Stimulated activated naive B cell treated with anti-CD40 and anti-IgM and Interleukin-4, amounts not matched to agents 10 μg/mL and 1 μg/mL and 100 μg/mL, for 72 hours (primary cell): ENCODE measurements around the gene MICB.

Experiments
- ATAC-seq, 2 donors: fragments of 150-1000 bp; cut with Tn5 transposase; replicated peaks; 2 replicates each; pipeline ENCODE4 v1.10.0; 2021; ENCODE audit warnings: moderate library complexity in 1 of 2
- DNase-seq: peaks from one replicate; pipeline ENCODE4 v3.0.0; 2021
- H3K27ac Mint-ChIP-seq: one replicate; pipeline ENCODE4 v1.8.0; 2022; ENCODE audit warnings: mild to moderate bottlenecking, mixed read lengths
- H3K27me3 Mint-ChIP-seq, 2 donors: one replicate each; pipeline ENCODE4 v1.8.0; 2022; ENCODE audit warnings: mixed read lengths in 2 of 2
- H3K36me3 Mint-ChIP-seq, 2 donors: one replicate each; pipeline ENCODE4 v1.8.0; 2022; ENCODE audit warnings: mixed read lengths in 2 of 2, mild to moderate bottlenecking in 1 of 2
- H3K4me1 Mint-ChIP-seq, 2 donors: one replicate each; pipeline ENCODE4 v1.8.0; 2022; ENCODE audit warnings: mixed read lengths in 2 of 2, mild to moderate bottlenecking in 1 of 2
- H3K4me3 Mint-ChIP-seq, 2 donors: one replicate each; pipeline ENCODE4 v1.8.0; 2022; ENCODE audit warnings: mild to moderate bottlenecking in 2 of 2, mixed read lengths in 2 of 2, moderate library complexity in 1 of 2
- H3K9me3 Mint-ChIP-seq, 2 donors: one replicate each; pipeline ENCODE4 v1.8.0; 2022; ENCODE audit warnings: mixed read lengths in 2 of 2, mild to moderate bottlenecking in 1 of 2

MICB gene

GRCh38 chr6:31467151-31467550 lies 30.8 kb upstream of the MICB start:
- peak overlapping the region; percentile 2 for H3K27ac Mint-ChIP-seq

GRCh38 chr6:31468311-31468710 lies 29.6 kb upstream of the MICB start:
- ATAC-seq (no peak), DNase-seq (no peak)
- Mint-ChIP-seq H3K4me1 (peaks cover 55 to 89% of the 10 kb centered on the region in 2 donors), H3K9me3 (no peaks in the 10 kb centered on the region), H3K36me3 (peaks cover 61 to 68% of the 10 kb centered on the region in 2 donors), H3K27ac (no peak overlapping the region), H3K27me3 (no peaks in the 10 kb centered on the region), H3K4me3 (no peak overlapping the region)

More at GRCh38 chr6:31467151-31467550, 30.8 kb upstream of the MICB start:
- Mint-ChIP-seq H3K27me3 (no peaks in the 10 kb centered on the region), H3K9me3 (no peaks in the 10 kb centered on the region), H3K4me1 (peaks cover 51 to 88% of the 10 kb centered on the region in 2 donors), H3K36me3 (peaks cover 62 to 72% of the 10 kb centered on the region in 2 donors), H3K4me3 (peak overlapping the region in 1 of 2 donors; percentile 76)
- DNase-seq (no peak), ATAC-seq (no peak)

- Mint-ChIP-seq H3K36me3 (peaks cover 53 to 68% of the 10 kb centered on the region in 2 donors), H3K27ac (no peak overlapping the region)
These were observed 27.1 kb upstream of the MICB start for GRCh38 chr6:31470801-31471200.

GRCh38 chr6:31471711-31472110 lies 26.2 kb upstream of the MICB start:
- H3K27me3 Mint-ChIP-seq = no peaks in the 10 kb centered on the region
- DNase-seq (no peak), ATAC-seq (no peak)
- H3K9me3 Mint-ChIP-seq = no peaks in the 10 kb centered on the region
- H3K4me3 Mint-ChIP-seq = peak overlapping the region; percentile 11 to 28
- H3K36me3 Mint-ChIP-seq = peaks cover 50 to 61% of the 10 kb centered on the region in 2 donors
- H3K4me1 Mint-ChIP-seq = peaks cover 71 to 91% of the 10 kb centered on the region in 2 donors
- H3K27ac Mint-ChIP-seq = peak overlapping the region; percentile 33

More at GRCh38 chr6:31470801-31471200, 27.1 kb upstream of the MICB start:
- Mint-ChIP-seq H3K4me1 (peaks cover 72 to 91% of the 10 kb centered on the region in 2 donors), H3K9me3 (no peaks in the 10 kb centered on the region), H3K4me3 (no peak overlapping the region), H3K27me3 (no peaks in the 10 kb centered on the region)
- DNase-seq (no peak), ATAC-seq (no peak)

GRCh38 chr6:31472259-31472658 lies 25.7 kb upstream of the MICB start:
- Mint-ChIP-seq H3K27me3 (no peaks in the 10 kb centered on the region), H3K9me3 (no peaks in the 10 kb centered on the region), H3K4me1 (peaks cover 69 to 91% of the 10 kb centered on the region in 2 donors), H3K27ac (no peak overlapping the region), H3K36me3 (peaks cover 44 to 60% of the 10 kb centered on the region in 2 donors), H3K4me3 (no peak overlapping the region)
- DNase-seq = no peak
- ATAC-seq = no peak

- Mint-ChIP-seq H3K36me3 (peaks cover 38 to 57% of the 10 kb centered on the region in 2 donors), H3K4me1 (peaks cover 65 to 87% of the 10 kb centered on the region in 2 donors), H3K4me3 (no peak overlapping the region), H3K27me3 (no peaks in the 10 kb centered on the region), H3K27ac (no peak overlapping the region), H3K9me3 (no peaks in the 10 kb centered on the region)
- DNase-seq (no peak), ATAC-seq (no peak)
These were observed 24.7 kb upstream of the MICB start for GRCh38 chr6:31473244-31473643.

- peaks cover 64 to 90% of the 10 kb centered on the region in 2 donors for H3K4me1 Mint-ChIP-seq
- H3K27ac Mint-ChIP-seq = peak overlapping the region; percentile 75
- H3K36me3 Mint-ChIP-seq = peaks cover 38 to 56% of the 10 kb centered on the region in 2 donors
- no peaks in the 10 kb centered on the region for H3K27me3 Mint-ChIP-seq
- ATAC-seq = no peak
- H3K9me3 Mint-ChIP-seq = no peaks in the 10 kb centered on the region
- H3K4me3 Mint-ChIP-seq = peak overlapping the region in 1 of 2 donors; percentile 15
- no peak for DNase-seq
These were observed 23.9 kb upstream of the MICB start for GRCh38 chr6:31473780-31474761.

GRCh38 chr6:31474871-31475286 lies 23.1 kb upstream of the MICB start:
- no peak for DNase-seq

GRCh38 chr6:31476515-31477139 lies 21.3 kb upstream of the MICB start:
- Mint-ChIP-seq H3K27me3 (no peaks in the 10 kb centered on the region), H3K4me3 (no peak overlapping the region), H3K36me3 (peaks cover 22 to 36% of the 10 kb centered on the region in 2 donors), H3K4me1 (peaks cover 48 to 68% of the 10 kb centered on the region in 2 donors), H3K9me3 (no peaks in the 10 kb centered on the region), H3K27ac (no peak overlapping the region)
- ATAC-seq = peak; percentile 58 to 70
- no peak for DNase-seq

More at GRCh38 chr6:31474871-31475286, 23.1 kb upstream of the MICB start:
- H3K9me3 Mint-ChIP-seq = no peaks in the 10 kb centered on the region
- ATAC-seq = no peak
- no peaks in the 10 kb centered on the region for H3K27me3 Mint-ChIP-seq
- H3K36me3 Mint-ChIP-seq = peaks cover 33 to 49% of the 10 kb centered on the region in 2 donors
- H3K4me1 Mint-ChIP-seq = peaks cover 59 to 85% of the 10 kb centered on the region in 2 donors
- H3K4me3 Mint-ChIP-seq = peak overlapping the region in 1 of 2 donors; percentile 9
- H3K27ac Mint-ChIP-seq = peak overlapping the region; percentile 89

- Mint-ChIP-seq H3K4me1 (peaks cover 43 to 62% of the 10 kb centered on the region in 2 donors), H3K27me3 (no peaks in the 10 kb centered on the region), H3K27ac (peak overlapping the region; percentile 80), H3K36me3 (peaks cover 19 to 34% of the 10 kb centered on the region in 2 donors), H3K4me3 (no peak overlapping the region), H3K9me3 (no peaks in the 10 kb centered on the region)
- ATAC-seq (no peak), DNase-seq (no peak)
These were observed 20.4 kb upstream of the MICB start for GRCh38 chr6:31477521-31477920.

- Mint-ChIP-seq H3K4me1 (peaks cover 39 to 55% of the 10 kb centered on the region in 2 donors), H3K9me3 (no peaks in the 10 kb centered on the region), H3K4me3 (no peak overlapping the region), H3K27ac (peak overlapping the region; percentile 56), H3K36me3 (peaks cover 16 to 33% of the 10 kb centered on the region in 2 donors), H3K27me3 (no peaks in the 10 kb centered on the region)
- ATAC-seq (peak in 1 of 2 donors; percentile 23), DNase-seq (no peak)
These were observed 19.6 kb upstream of the MICB start for GRCh38 chr6:31478186-31478950.

GRCh38 chr6:31479151-31479932 lies 18.6 kb upstream of the MICB start:
- no peak for ATAC-seq
- Mint-ChIP-seq H3K4me1 (peaks cover 30 to 46% of the 10 kb centered on the region in 2 donors), H3K27ac (no peak overlapping the region)

GRCh38 chr6:31479933-31480535 lies 17.9 kb upstream of the MICB start:
- Mint-ChIP-seq H3K4me1 (peaks cover 26 to 40% of the 10 kb centered on the region in 2 donors), H3K36me3 (peaks cover 5 to 22% of the 10 kb centered on the region in 2 donors), H3K27me3 (no peaks in the 10 kb centered on the region), H3K27ac (no peak overlapping the region), H3K4me3 (no peak overlapping the region), H3K9me3 (no peaks in the 10 kb centered on the region)
- no peak for DNase-seq
- ATAC-seq = no peak

More at GRCh38 chr6:31479151-31479932, 18.6 kb upstream of the MICB start:
- no peak for DNase-seq
- Mint-ChIP-seq H3K9me3 (no peaks in the 10 kb centered on the region), H3K27me3 (no peaks in the 10 kb centered on the region), H3K4me3 (no peak overlapping the region), H3K36me3 (peaks cover 7 to 23% of the 10 kb centered on the region in 2 donors)
